GM12801 (cell line): ENCODE measurements around the gene ZNF366.

ENCODE experiments used
- CTCF ChIP-seq: IDR thresholded peaks from one replicate; pipeline ENCODE4 v1.5.1; 2011; ENCODE audit warnings: control low read depth; ENCODE audit not compliant: insufficient read length; ENCODE audit errors: extremely low read depth

The ZNF366 gene

GRCh38 chr5:72501488-72501887 is 5.7 kb downstream of the ZNF366 start:
- TF ChIP-seq CTCF = no peak

GRCh38 chr5:72499730-72500129 is 7.5 kb downstream of the ZNF366 start:
- TF ChIP-seq CTCF = no peak

- no peak for TF ChIP-seq CTCF
Measured at GRCh38 chr5:72499090-72499489, 8.1 kb downstream of the ZNF366 start.

GRCh38 chr5:72498284-72498683 is 8.9 kb downstream of the ZNF366 start:
- TF ChIP-seq CTCF = no peak

GRCh38 chr5:72497823-72498222 is 9.4 kb downstream of the ZNF366 start:
- no peak for TF ChIP-seq CTCF

- TF ChIP-seq CTCF = no peak
Measured at GRCh38 chr5:72495410-72495809, 11.8 kb downstream of the ZNF366 start.

GRCh38 chr5:72494623-72495124 is 12.5 kb downstream of the ZNF366 start:
- TF ChIP-seq CTCF = no peak

- no peak for TF ChIP-seq CTCF
Measured at GRCh38 chr5:72489536-72489935, 17.7 kb downstream of the ZNF366 start.
